Ishikawa (cell line): ENCODE results near the gene FOXM1.

ENCODE experiments used
- CEBPB ChIP-seq: IDR thresholded peaks from 2 replicates; pipeline ENCODE4 v1.6.1; 2012
- CREB1 ChIP-seq: IDR thresholded peaks from 2 replicates; pipeline ENCODE4 v1.6.1; 2012; ENCODE audit warnings: low read depth
- EGR1 ChIP-seq: IDR thresholded peaks from 2 replicates; pipeline ENCODE4 v1.6.1; 2012
- EP300 ChIP-seq: IDR thresholded peaks from 2 replicates; pipeline ENCODE4 v1.6.1; 2012; ENCODE audit warnings: borderline replicate concordance
- FOXM1 ChIP-seq: IDR thresholded peaks from 2 replicates; pipeline ENCODE4 v1.6.1; 2012; ENCODE audit warnings: low read depth, borderline replicate concordance
- MAX ChIP-seq: IDR thresholded peaks from 2 replicates; pipeline ENCODE4 v1.6.1; 2012
- NFIC ChIP-seq: IDR thresholded peaks from 2 replicates; pipeline ENCODE4 v1.6.1; 2012
- RAD21 ChIP-seq: IDR thresholded peaks from 2 replicates; pipeline ENCODE4 v1.6.1; 2012; ENCODE audit warnings: low read depth
- TAF1 ChIP-seq: IDR thresholded peaks from 2 replicates; pipeline ENCODE4 v1.6.1; 2012; ENCODE audit warnings: low read depth, mild to moderate bottlenecking
- TCF12 ChIP-seq: IDR thresholded peaks from 2 replicates; pipeline ENCODE4 v1.6.1; 2012; ENCODE audit warnings: low read depth
- TEAD4 ChIP-seq: IDR thresholded peaks from 2 replicates; pipeline ENCODE4 v1.6.1; 2012
- USF1 ChIP-seq: IDR thresholded peaks from 2 replicates; pipeline ENCODE4 v1.6.1; 2012
- YY1 ChIP-seq: IDR thresholded peaks from 2 replicates; pipeline ENCODE4 v1.6.1; 2012; ENCODE audit warnings: low read depth
- ZBTB7A ChIP-seq: IDR thresholded peaks from 2 replicates; pipeline ENCODE4 v1.6.1; 2012; ENCODE audit warnings: low read depth
- TF ChIP-seq, protein P1 (sequence below): IDR thresholded peaks from 2 replicates; pipeline ENCODE4 v1.6.1; 2012; ENCODE audit warnings: low read depth, mild to moderate bottlenecking

FOXM1 gene

DNA sequence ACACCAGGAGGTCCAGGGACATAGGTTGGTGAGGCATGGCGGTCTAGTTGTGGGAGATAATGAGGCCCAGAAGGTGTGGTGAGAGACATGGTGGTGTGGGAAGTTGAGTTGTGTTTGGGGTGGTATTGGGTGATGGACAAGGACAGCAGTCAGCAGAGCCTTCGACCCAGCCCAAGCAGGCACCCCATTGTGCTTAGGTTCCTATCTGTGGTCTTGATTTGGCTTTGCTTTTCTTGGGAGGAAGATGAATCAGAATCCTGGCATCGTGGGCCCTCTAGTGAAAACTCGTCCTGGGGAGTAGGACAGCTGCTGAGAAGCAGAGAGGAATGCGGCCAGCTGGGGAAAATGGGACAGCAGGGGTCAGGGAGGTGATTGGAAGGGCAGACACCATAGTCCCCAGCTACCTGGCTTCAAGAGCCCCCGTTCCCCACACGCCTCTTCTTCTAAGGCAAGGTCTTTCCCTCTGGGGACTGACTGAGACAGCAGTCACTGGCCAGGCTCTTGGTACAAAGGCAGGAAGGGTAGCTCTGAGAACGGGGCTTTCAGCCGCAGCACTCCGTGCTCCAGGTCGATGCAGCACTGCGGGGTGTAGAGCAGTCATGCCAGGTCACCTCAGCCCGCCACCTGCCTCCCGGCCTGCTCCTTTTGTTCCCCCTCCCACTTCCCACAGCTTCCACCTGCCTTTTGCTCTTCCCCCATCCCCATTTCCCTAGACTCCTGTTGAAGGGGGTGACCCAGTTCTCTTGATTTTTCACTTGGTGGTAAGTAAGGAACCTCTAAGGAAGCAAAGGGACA, 50.1 kb downstream of the FOXM1 start:
- TF ChIP-seq TEAD4, result no peak
- TF ChIP-seq ZBTB7A, result no peak
- TF ChIP-seq CREB1, result no peak
- no peak for TF ChIP-seq TAF1
- TF ChIP-seq USF1, result no peak
- TF ChIP-seq EP300, result no peak
- TF ChIP-seq NFIC, result no peak
- TF ChIP-seq EGR1, result no peak
- TF ChIP-seq YY1, result no peak
- no peak for TF ChIP-seq TCF12
- no peak for TF ChIP-seq MAX
- TF ChIP-seq, protein P1, sequence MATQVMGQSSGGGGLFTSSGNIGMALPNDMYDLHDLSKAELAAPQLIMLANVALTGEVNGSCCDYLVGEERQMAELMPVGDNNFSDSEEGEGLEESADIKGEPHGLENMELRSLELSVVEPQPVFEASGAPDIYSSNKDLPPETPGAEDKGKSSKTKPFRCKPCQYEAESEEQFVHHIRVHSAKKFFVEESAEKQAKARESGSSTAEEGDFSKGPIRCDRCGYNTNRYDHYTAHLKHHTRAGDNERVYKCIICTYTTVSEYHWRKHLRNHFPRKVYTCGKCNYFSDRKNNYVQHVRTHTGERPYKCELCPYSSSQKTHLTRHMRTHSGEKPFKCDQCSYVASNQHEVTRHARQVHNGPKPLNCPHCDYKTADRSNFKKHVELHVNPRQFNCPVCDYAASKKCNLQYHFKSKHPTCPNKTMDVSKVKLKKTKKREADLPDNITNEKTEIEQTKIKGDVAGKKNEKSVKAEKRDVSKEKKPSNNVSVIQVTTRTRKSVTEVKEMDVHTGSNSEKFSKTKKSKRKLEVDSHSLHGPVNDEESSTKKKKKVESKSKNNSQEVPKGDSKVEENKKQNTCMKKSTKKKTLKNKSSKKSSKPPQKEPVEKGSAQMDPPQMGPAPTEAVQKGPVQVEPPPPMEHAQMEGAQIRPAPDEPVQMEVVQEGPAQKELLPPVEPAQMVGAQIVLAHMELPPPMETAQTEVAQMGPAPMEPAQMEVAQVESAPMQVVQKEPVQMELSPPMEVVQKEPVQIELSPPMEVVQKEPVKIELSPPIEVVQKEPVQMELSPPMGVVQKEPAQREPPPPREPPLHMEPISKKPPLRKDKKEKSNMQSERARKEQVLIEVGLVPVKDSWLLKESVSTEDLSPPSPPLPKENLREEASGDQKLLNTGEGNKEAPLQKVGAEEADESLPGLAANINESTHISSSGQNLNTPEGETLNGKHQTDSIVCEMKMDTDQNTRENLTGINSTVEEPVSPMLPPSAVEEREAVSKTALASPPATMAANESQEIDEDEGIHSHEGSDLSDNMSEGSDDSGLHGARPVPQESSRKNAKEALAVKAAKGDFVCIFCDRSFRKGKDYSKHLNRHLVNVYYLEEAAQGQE, result no peak
- no peak for TF ChIP-seq CEBPB
- TF ChIP-seq FOXM1, result no peak

- TF ChIP-seq EGR1, result no peak
- no peak for TF ChIP-seq ZBTB7A
- TF ChIP-seq CEBPB, result no peak
- no peak for TF ChIP-seq EP300
- no peak for TF ChIP-seq USF1
- TF ChIP-seq MAX, result no peak
- TF ChIP-seq RAD21, result no peak
- TF ChIP-seq, protein P1, result no peak
- no peak for TF ChIP-seq CREB1
- TF ChIP-seq YY1, result no peak
- TF ChIP-seq TAF1, result no peak
- no peak for TF ChIP-seq TEAD4
- no peak for TF ChIP-seq TCF12
Measured at GRCh38 chr12:2826036-2826435, 50.9 kb downstream of the FOXM1 start.

GRCh38 chr12:2825132-2825531, 51.8 kb downstream of the FOXM1 start:
- TF ChIP-seq CEBPB (no peak), YY1 (no peak), MAX (no peak), USF1 (no peak), TEAD4 (no peak), EP300 (no peak), CREB1 (no peak), RAD21 (no peak), TCF12 (no peak), EGR1 (no peak), ZBTB7A (no peak), FOXM1 (no peak), TAF1 (no peak), NFIC (no peak)
- TF ChIP-seq, protein P1, result no peak

- TF ChIP-seq MAX (no peak), TCF12 (no peak), FOXM1 (no peak), USF1 (no peak), NFIC (no peak), EP300 (no peak), TAF1 (no peak)
- TF ChIP-seq, protein P1, result no peak
Measured at GRCh38 chr12:2824541-2824940, 52.4 kb downstream of the FOXM1 start.
